Panc1 (cell line): Measurements from ENCODE around the gene H1-8. TPM values are rescaled to one million over a fixed set of nuclear protein-coding genes. Genes with fewer than 3 reads are reported as not detected.
A peak's percentile ranks its signal among the peaks of the same experiment; 100 is the strongest.
"Not testable (repeated sequence)": the region's sequence is repeated elsewhere in the genome, so short reads cannot be mapped to it uniquely, and the experiment has no call there.

Experiments used
- ATAC-seq: fragments of 200-7000 bp; cut with Tn5 transposase; 2 replicates; pipeline ENCODE4 v1.9.1; 2020; ENCODE audit warnings: mild to moderate bottlenecking, moderate library complexity
- BruUV-seq: library from RNA; stranded (reverse); fragments of 400-500 nt; replicated peaks from 2 replicates; lab custom pipeline; 2021; lab: Mats Ljungman, UMichigan
- CTCF ChIA-PET: fragments of 300-600 bp; sonication (Branson Sonifier 250); formaldehyde crosslinking; loops from one replicate; lab custom pipeline; 2022; ENCODE audit warnings: antibody characterized with exemption; lab: Charles Lee
- POLR2A ChIA-PET: fragments of 300-600 bp; sonication (Branson Sonifier 250); formaldehyde crosslinking; loops from one replicate; lab custom pipeline; 2022; ENCODE audit warnings: antibody characterized with exemption; lab: Charles Lee
- DNase-seq: peaks from one replicate; pipeline ENCODE4 v3.0.0-alpha.2; 2010; ENCODE audit warnings: low read depth, low spot score
- H3K27ac ChIP-seq: 2 replicates; pipeline ENCODE4 v1.5.1; 2011; ENCODE audit warnings: mild to moderate bottlenecking, low read length, inconsistent platforms
- H3K27me3 ChIP-seq: fragments of 200-500 bp; sonication (Bioruptor generic); 2 replicates; pipeline ENCODE4 v1.6.0; 2014; ENCODE audit warnings: low read length, inconsistent platforms; ENCODE audit not compliant: control insufficient read depth, insufficient read depth
- H3K36me3 ChIP-seq: fragments of 200-500 bp; sonication (Bioruptor generic); 2 replicates; pipeline ENCODE4 v1.5.1; 2014; ENCODE audit warnings: inconsistent platforms, mild to moderate bottlenecking, low read length, moderate library complexity; ENCODE audit not compliant: control insufficient read depth, insufficient read depth
- H3K4me1 ChIP-seq: 2 replicates; pipeline ENCODE4 v1.5.1; 2011; ENCODE audit warnings: inconsistent platforms, mild to moderate bottlenecking, low read length, moderate library complexity; ENCODE audit not compliant: control insufficient read depth, insufficient read depth
- H3K4me3 ChIP-seq, 2 experiments: 2 replicates each; pipeline ENCODE4 v1.5.1; 2011 to 2012; ENCODE audit warnings: low read depth in 2 of 2, low read length in 2 of 2, mild to moderate bottlenecking in 2 of 2, inconsistent platforms in 1 of 2, moderate library complexity in 1 of 2
- H3K9me3 ChIP-seq: fragments of 200-500 bp; sonication (Bioruptor generic); 2 replicates; pipeline ENCODE4 v1.5.1; 2014; ENCODE audit warnings: low read depth, mild to moderate bottlenecking, inconsistent platforms, low read length, moderate library complexity; ENCODE audit not compliant: control insufficient read depth, insufficient read depth
- CTCF ChIP-seq: fragments of 450-650 bp; IDR thresholded peaks from 2 replicates; pipeline ENCODE4 v1.5.1; 2017; ENCODE audit warnings: mild to moderate bottlenecking
- POLR2AphosphoS5 ChIP-seq: IDR thresholded peaks from 2 replicates; pipeline ENCODE4 v1.6.1; 2012; ENCODE audit warnings: mild to moderate bottlenecking, low read depth, low read length, moderate library complexity
- REST ChIP-seq, 2 experiments: IDR thresholded peaks; 2 replicates each; pipeline ENCODE4 v1.6.1; 2011 to 2012; ENCODE audit warnings: low read depth in 2 of 2, control low read depth in 1 of 2, low read length in 1 of 2, mild to moderate bottlenecking in 1 of 2, moderate library complexity in 1 of 2; ENCODE audit not compliant: insufficient read depth in 1 of 2
- SIN3A ChIP-seq: IDR thresholded peaks from 2 replicates; pipeline ENCODE4 v1.6.1; 2012; ENCODE audit warnings: low read depth, mild to moderate bottlenecking, low read length, moderate library complexity, borderline replicate concordance; ENCODE audit not compliant: insufficient read depth
- TCF7L2 ChIP-seq: IDR thresholded peaks from 2 replicates; pipeline ENCODE4 v1.6.1; 2011; ENCODE audit warnings: mild to moderate bottlenecking, low read depth, low read length, inconsistent platforms
- in situ Hi-C: cut with HindIII; loops from 2 replicates; pipeline ENCODE4 v1.10.0; 2016; ENCODE audit warnings: low sequenced_read_pairs, low pct_unique_long_range_greater_than_20kb
- intact Hi-C: fragments of 100-400 bp; cut with micrococcal nuclease; formaldehyde crosslinking; loops from one replicate; pipeline ENCODE4 v1.10.0; 2022; ENCODE audit not compliant: unreplicated experiment
- total RNA-seq: library from RNA; stranded (reverse); gene quantifications from one replicate; pipeline ENCODE4 v1.2.1, GENCODE V29; 2021; ENCODE audit not compliant: unreplicated experiment

H1-8 gene
- total RNA-seq, 1 experiment from 2014 or later: not detected

GRCh38 chr3:129514110-129514509 lies 28.9 kb upstream of the H1-8 start:
- no peaks in the 10 kb centered on the region for H3K4me1 ChIP-seq
- no TSS peak for BruUV-seq
- POLR2A ChIA-PET: interaction anchor here (0.6 kb wide), 1 partner anchor 21 kb away, joined by 3 read pairs; no protein-coding TSS in a partner anchor
- no peak overlapping the region for H3K27ac ChIP-seq
- intact Hi-C loops: no loop called here
- in situ Hi-C loops: no loop called here
- DNase-seq (no peak), ATAC-seq (no peak; the same call in 1 of the 2 replicates)
- no peak overlapping the region for H3K4me3 ChIP-seq
- no peaks in the 10 kb centered on the region for H3K9me3 ChIP-seq
- H3K27me3 ChIP-seq: no peaks in the 10 kb centered on the region
- CTCF ChIA-PET: no interaction called here
- no peaks in the 10 kb centered on the region for H3K36me3 ChIP-seq
- TF ChIP-seq POLR2AphosphoS5: no peak
- no peak for TF ChIP-seq TCF7L2
- TF ChIP-seq SIN3A: no peak
- no peak for TF ChIP-seq CTCF
- TF ChIP-seq REST (IDR thresholded peaks at IDR 0.05; ENCODE audit: insufficient read depth in 1 of 2, low read depth in 2 of 2, low read length in 1 of 2): no peak

GRCh38 chr3:129514563-129514962 lies 28.4 kb upstream of the H1-8 start:
- Histone ChIP-seq H3K27ac (no peak overlapping the region), H3K4me1 (no peaks in the 10 kb centered on the region), H3K9me3 (no peaks in the 10 kb centered on the region), H3K4me3 (no peak overlapping the region), H3K27me3 (no peaks in the 10 kb centered on the region), H3K36me3 (no peaks in the 10 kb centered on the region)
- ATAC-seq (peak; percentile 5; the same call in 1 of the 2 replicates), DNase-seq (no peak)
- BruUV-seq: no TSS peak
- ChIA-PET CTCF (no interaction called here), POLR2A (interaction anchor here (0.6 kb wide), 1 partner anchor 21 kb away, joined by 3 read pairs; no protein-coding TSS in a partner anchor)
- in situ Hi-C loops: no loop called here
- intact Hi-C loops: no loop called here
- TF ChIP-seq REST (IDR thresholded peaks at IDR 0.05; ENCODE audit: insufficient read depth in 1 of 2, low read depth in 2 of 2, low read length in 1 of 2): no peak
- no peak for TF ChIP-seq POLR2AphosphoS5
- no peak for TF ChIP-seq CTCF
- TF ChIP-seq TCF7L2: no peak
- no peak for TF ChIP-seq SIN3A

GRCh38 chr3:129515108-129515820 lies 27.7 kb upstream of the H1-8 start:
- ATAC-seq, DNase-seq, in situ Hi-C loops, intact Hi-C loops, H3K4me1 ChIP-seq, POLR2A ChIA-PET, H3K27ac ChIP-seq, CTCF ChIA-PET, H3K9me3 ChIP-seq, H3K36me3 ChIP-seq, H3K27me3 ChIP-seq, H3K4me3 ChIP-seq, BruUV-seq: not testable (repeated sequence)
